Activated CD4-positive, CD25-positive, alpha-beta regulatory T cell treated with anti-CD3 and anti-CD28 coated beads, Interleukin-2, amount 50 U/mL, for 72 hours (primary cell): Measurements from ENCODE around the gene DDTL.
"Not testable (repeated sequence)": the region's sequence is repeated elsewhere in the genome, so short reads cannot be mapped to it uniquely, and the experiment has no call there.

Experiments
- DNase-seq: peaks from one replicate; pipeline ENCODE4 v3.0.0; 2021

The DDTL gene

DNA sequence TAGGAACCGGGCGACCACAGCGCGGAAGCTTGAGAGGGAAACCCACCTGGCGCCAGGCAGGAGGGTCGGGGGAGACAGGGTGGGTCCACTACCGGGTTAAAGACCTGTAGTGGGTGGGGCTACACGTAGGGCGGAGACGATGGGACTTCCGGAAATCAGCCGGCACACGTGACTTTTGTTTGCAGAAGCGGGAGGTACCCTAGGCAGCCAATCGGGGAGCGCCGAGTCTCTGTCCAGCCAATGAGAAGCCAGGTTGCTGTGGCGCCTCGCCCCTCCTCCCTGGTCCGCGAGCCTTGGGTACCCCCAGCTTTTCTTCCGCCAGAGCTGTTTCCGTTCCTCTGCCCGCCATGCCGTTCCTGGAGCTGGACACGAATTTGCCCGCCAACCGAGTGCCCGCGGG is at the start of gene DDTL:
TSS of gene DDTL (plus strand) at position 321 of the 400 bp plus-strand sequence. CDS start at position 348, 27 bp downstream.
- not testable (repeated sequence) for DNase-seq

DNA sequence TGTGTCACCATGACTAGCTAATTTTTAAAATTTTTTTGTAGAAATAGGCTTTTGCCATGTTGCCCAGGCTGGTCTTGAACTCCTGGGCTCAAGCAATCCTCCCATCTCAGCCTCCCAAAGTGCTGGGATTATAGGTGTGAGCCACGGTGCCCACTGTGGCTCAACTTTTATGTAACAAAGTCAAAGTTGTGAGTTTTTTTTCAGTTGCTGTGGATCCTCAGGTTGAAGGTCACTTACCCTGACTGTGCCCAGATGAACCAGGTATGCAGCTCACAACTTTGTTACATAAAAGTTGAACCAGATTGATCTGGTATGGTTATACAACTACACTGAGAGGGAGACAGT is 46.4 kb upstream of the DDTL start:
- not testable (repeated sequence) for DNase-seq

DNA sequence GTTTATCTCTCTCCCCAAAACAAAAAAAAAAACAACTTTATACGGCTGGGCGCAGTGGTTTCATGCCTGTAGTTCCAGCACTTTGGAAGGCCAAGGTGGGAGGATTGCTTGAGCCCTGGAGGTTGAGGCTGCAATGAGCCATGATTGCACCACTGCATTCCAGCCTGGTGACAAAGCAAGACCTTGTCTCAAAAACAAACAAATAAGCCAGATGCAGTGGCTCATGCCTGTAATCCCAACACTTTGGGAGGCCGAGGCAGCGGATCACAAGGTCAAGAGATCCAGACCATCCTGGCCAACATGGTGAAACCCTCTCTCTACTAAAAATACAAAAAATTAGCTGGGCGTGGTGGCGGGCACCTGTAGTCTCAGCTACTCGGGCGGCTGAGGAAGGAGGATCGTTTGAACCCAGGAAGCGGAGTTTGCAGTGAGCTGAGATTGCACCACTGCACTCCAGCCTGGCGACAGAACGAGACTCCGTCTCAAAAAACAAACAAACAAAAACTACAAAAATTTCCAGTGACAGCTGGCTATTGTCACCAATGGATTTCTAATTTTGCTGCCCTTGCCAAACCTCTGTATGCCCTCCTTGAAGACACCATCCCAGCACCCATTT is 45.0 kb upstream of the DDTL start:
- DNase-seq, result not testable (repeated sequence)

DNA sequence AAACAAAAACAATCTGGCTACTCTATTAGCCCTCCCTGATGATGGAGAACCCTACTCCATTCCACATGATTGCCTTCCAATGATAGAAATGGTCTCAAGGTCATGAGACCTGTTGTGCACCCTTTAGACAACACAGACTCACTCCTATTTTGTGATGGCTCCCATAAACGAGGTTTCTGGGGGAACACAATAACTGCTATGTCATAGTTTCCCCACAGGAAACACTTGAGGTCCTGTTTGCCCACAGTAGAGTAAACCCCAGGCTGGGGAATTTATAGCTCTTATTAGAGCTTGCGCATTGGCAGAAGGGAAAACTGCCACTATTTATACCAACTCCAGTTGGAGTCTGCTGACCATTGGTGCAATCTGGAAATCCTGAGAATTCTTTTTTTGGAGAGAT is 43.8 kb upstream of the DDTL start:
- DNase-seq, result no peak

DNA sequence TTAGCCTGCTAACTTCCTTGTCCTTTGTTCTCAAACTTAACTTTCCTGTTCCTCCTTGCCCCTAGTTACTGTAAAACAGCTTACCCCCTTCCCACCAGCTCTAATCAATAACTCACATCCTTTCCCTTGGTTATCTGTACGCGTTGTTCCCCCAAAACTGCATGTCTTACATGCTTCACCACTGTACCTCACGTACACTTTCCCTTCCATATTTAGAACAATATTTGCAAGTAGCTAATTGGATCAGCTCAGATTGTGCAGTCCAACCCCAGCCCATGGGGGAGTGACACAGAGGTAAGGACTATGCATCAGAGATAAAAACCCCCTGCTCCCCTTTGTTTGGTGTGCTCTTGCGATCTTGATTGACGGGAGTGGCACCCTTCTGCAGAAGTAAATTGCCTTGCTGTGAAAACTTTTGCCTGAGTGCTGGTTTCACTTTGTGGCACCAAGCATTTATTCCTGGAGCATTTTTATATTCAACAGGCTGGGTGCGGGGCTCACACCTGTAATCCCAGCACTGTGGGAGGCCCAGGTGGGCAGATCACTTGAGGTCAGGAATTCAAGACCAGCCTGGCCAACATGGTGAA is 41.6 kb upstream of the DDTL start:
- DNase-seq, result no peak

DNA sequence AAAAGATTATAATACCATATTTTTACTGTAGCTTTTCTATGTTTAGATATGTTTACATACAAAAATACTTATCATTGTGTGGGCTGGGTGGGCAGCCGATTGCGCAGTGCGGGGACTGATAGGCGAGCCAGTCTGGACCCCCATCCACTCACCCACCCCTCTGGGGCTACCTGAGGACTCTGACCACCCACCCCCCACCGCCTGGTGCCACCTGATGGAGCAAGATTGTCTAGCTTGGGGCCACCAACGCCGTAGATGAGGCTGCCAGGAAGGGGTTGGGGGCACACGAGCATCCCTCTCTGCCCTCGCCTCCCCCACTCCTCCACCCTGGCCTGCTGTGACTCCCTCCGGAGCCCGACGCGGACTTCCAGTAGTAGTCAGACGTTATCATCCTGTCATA is 40.1 kb upstream of the DDTL start:
- no peak for DNase-seq

DNA sequence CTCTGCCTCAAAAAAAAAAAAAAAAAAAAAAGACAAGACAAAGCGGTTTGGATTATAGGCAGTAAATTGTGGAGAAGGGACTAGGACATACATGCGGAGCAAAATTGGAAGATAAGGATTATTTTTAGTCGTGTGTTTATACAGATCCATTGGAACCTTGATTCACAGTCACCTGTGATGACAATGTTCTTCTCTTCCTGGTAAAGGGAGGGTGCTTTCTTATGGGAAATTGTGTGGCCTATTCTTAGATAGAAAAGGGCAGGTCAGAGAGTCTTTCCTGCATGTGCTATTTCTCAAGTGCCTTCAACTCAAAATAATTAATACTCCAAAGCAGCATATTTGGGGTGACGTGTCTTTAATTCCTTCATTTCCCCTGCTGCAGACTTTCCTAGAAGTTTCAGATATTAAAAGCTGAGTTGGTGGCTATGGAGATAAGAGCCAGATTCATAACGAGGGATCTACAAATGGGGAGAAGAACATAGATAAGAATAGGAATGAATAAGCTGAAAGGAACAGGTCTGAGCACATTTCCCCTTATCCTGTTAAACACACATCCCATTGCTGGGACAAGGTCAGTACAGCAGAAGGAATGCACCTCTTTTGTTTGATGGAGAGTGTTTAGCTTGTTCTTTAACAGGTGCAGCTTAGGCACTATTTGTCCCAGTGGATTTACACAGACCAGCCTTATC is 28.2 kb upstream of the DDTL start:
- no peak for DNase-seq

DNA sequence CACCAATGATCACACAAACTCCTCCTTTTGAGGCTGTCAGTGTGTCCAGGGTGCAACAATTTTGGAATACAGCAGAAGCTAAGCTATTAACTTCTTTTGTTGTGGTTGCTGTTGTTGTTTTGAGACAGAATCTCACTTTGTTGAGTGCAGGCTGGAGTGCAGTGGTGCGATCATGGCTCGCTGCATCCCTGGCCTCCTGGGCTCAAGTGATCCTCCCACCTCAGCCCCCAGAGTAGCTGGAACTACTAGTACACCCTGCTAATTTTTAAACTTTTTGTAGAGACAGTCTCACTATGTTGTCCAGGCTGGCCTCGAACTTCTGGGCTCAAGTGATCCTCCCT is 27.7 kb upstream of the DDTL start:
- no peak for DNase-seq

DNA sequence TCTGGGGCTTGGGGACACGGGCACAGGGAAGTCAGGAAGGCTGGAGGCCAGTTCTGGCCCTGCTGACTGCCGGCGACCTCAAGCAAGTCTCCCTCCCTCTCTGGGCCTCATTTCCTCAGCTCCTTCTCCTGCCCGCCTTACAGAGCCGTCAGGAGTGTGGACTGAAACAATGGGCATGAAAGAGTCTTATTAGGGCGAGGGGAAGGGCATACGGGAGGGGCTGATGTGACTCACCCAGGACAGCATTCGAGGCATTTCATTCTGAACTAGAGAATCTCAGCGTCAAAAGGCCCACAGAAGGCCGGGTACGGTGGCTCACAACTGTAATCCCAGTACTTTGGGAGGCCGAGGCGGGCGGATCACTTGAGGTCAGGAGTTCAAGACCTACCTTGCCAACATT is 26.5 kb upstream of the DDTL start:
- not testable (repeated sequence) for DNase-seq

DNA sequence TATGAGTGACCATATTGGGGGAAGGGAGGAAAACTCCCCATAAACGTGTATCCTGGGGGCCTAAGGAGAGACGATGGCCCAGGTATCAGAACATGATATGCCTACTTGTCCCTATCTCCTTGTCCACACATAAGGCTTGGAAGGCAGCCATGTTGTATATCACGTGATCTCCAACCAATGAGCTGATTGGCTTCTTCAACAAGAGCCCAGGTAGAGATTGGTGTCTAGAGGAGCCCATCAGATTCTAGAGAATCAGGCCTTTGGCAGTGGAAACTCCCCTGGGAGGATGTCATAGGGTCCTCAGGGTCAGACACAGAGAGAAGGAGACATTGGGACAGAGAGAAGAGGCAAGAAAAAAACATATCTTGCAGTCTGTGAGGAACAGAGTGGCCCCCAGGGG is 19.3 kb upstream of the DDTL start:
- DNase-seq, result not testable (repeated sequence)

DNA sequence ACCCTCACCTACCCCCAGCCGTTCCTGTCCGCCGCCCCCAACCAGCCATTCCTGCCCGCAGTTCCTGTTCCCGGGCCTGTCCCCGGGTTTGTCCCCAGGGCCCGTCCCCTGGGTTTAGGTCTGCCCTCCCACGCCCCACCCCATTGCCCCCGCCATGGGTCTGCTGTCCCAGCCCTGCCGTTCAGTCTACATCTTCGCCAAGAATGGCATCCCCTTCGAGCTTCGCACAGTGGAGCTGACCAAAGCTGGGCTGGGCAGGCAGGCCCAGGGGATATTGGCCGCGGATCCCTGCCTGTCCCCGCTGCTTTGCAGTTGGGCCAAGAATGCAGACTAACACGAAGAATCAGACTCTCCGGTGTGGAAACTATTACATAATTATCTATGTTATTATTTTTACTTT is 16.9 kb upstream of the DDTL start:
- not testable (repeated sequence) for DNase-seq

DNA sequence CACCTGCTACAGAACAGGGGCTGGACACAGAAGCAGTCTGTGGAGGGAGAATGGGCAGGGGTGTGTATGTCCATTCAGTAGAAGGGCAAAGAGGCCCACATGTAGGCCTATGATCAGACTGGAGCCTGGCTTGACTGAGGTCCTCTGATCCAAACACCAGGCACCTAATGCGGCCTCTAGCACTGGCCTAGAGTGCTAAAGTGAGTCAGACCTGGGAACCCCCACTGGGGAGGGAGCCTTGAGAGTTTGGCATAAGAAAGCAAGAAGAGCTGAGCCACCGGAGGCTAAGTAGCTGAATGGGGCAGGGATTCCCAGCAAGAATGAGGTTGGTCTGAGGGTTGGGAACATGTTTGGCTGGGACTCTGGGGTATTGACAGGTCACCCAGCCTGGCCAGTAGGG is 15.3 kb upstream of the DDTL start:
- not testable (repeated sequence) for DNase-seq

DNA sequence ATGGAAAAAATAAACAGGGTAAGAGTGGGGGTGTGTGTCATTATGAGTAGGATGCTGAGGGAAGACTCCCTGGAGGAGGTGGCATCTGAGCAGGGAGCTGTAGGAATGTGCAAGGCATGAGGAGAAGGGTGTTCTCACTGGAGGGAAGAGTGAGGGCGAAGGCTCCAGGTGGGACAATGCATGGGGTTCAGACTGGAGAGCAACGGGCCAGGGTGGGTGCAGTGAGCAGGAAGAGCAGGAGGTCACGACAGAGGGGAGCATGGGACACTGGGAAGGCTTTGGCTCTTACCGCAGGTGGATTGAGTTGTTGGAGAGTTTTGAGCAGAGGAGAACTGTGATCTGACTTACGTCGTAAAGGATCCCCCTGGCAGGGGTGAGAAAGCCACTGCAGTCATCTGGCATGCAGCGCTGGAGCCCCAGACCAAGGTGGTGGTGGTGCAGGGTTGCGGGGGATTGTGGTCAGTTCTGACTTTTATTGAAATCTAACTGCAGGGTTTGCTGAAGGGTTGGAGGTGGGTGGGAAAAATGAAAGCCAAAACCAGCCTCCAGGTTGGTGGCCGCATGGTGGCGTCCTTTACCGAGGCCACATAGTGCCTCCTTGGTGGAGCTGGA is 13.8 kb upstream of the DDTL start:
- DNase-seq, result not testable (repeated sequence)

DNA sequence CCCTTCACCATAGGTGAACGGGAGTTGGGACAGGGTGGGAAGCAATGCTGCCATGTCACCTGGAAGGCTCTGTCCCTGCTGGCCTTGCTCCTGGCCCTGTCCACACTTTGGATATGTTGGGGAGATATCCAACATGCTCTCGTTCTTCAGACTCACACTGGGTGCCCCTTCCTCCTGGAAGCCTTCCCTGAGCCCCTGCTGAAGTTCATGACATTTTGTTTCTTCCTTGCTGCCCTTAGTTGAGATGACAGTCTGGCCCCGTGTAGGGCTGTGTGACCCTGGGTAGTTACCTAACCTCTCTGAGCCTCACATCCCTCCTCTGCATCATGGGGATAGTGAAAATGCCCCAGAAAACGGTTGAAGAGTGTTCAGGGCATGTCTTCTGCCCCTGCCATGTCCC is 13.2 kb upstream of the DDTL start:
- DNase-seq, result not testable (repeated sequence)

DNA sequence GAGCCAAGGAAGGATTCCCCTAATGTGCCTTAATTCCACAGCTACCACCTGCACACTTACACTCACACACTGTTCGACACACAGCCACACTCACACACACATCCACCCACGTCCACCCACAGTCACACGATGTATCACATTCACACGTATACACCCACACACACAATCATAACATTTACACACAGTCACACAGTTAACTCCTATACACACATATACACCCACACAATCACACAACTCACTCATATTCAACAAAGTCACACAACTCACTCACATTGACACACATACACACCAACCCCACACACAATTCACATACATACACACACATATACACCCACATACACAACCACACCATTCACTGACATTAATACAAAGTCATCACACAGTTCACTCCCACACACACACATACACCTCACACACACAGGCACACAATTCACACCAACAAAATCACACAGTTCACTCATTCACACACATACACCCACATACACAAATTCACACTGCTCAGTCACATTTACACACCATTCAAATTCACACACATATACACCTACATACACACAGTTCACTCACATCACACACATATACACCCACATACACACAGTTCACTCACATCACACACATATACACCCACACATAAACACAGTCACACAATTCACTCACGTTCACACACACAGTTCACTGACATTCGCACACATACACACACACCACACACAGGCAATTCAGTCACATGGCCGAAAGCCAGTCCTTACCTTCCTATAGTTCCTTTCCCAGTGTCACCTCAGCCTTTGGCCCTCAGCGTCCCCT is 12.3 kb upstream of the DDTL start:
- DNase-seq, result not testable (repeated sequence)

DNA sequence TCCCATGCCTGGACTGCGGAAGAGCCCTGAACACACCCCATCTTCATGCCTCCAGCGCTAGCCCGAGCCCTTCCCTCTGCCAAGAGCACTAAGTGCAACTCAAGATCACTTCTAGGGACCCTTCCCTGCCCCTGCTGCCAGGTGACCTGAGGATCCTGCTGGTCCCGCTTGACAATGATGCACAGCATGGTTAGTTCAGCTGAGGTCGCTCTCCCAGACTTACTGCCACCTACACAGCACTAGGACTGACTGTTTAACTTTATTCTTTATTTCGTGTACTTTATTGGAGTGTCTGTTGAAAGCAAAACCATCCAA is 11.7 kb upstream of the DDTL start:
- DNase-seq, result not testable (repeated sequence)

DNA sequence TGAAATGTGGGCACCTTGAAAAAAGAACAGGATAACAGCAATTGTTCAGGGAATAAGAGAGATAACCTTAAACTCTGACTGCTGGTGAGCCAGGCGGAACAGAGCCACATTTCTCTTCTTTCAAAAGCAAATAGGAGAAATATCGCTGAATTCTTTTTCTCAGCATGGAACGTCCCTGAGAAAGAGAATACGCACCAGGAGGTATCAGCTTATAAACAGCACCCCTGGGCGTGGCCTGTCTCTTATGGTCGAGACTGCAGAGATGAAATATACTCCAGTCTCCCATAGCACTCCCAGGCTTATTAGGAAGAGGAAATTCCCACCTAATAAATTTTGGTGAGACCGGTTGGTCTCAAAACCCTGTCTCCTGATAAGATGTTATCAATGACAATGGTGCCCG is 10.8 kb upstream of the DDTL start:
- DNase-seq, result not testable (repeated sequence)

DNA sequence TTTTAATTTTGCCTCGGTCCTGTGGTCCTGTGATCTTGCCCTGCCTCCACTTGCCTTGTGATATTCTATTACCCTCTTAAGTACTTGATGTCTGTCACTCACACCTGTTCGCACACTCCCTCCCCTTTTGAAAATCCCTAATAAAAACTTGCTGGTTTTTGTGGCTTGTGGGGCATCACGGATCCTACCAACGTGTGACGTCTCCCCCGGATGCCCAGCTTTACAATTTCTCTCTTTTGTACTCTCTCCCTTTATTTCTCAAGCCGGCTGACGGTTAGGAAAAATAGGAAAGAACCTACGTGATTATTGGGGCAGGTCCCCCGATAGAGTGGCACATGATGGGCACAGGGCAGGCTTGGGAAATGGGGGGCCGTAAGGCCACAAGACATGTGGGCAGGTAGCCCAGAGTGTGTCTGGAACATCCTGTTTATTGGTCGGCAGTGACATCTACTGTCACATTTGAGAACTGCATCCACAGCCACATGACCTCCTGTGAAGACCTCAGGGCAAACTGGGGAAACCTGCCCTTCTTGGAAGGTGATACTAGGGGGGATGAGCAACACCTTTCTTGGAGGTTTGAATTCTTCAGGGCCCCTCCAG is 10.3 kb upstream of the DDTL start:
- peak; percentile 75 for DNase-seq

DNA sequence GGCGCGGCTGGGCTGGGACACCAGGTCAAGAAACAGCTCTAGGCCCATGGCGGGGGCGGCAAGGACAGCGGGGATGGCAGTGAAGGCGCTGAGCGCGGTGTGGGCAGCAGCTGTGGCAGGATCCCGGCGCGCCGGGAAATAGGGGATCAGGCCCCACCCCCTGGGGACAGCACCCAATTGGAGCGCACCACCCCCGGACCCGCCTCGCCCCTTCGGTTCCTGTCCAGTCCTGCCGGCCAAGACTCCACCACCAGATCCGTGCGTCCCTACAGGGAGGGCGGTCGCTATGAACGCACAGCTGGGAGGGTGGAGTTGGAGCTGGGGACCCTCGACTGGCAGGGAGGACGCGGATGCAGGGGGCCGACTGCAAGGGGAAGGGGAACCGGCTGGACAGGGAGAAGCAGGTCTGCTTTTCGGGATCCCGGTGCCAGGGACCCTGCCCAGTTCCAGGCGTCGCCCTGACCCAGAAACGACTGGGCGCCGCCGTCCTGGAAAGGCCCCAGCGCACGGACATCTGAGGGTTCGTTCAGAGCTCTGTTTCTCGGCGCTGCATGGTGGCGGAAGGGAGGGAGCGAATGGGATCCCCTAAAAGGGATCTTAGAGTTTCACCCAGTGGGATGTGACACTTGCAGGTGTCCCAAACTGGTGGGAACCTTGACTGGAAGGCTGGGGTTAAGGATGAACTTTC is 5.5 kb upstream of the DDTL start, which contains the start of gene GSTT2B:
TSS of gene GSTT2B (minus strand) at position 112 of the 688 bp plus-strand sequence. CDS start at position 48, 64 bp downstream.
- DNase-seq, result not testable (repeated sequence)

DNA sequence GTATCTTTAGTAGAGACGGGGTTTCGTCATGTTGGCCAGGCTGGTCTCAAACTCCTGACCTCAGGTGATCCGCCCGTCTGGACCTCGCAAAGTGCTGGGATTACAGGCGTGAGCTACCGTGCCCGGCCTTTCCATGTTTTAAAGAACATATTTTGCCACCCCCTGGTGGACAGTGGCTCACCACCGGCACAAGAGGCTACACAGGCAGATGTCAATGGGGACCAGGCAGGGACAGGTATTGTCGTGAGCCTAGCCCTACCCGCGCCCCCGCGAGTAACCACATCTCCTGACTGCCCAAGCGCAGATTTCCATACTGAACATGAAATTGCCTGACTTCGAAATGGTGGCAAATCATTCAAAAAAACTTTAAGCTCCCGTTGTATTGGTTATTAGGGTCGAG is 594 bp upstream of the DDTL start:
- not testable (repeated sequence) for DNase-seq

DNA sequence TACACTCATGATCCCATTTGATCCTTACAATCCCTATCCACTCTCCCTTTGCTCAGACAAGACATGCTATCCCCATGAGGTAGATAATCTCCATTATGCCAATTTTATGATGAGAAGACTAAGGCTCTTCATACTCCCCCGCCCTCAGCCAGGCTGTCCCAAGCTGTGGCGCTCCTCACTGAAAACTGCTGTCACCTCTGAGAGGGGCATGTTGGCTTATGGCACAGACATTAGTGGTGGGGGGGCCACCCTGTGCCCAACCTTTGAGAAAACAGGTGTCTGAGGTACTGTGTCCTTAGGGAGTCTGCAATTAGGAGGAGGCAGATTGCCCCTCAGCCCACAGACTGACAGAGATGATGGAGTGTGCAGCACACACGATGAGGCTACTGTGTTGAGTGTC is 2.4 kb downstream of the DDTL start:
- DNase-seq, result no peak

DNA sequence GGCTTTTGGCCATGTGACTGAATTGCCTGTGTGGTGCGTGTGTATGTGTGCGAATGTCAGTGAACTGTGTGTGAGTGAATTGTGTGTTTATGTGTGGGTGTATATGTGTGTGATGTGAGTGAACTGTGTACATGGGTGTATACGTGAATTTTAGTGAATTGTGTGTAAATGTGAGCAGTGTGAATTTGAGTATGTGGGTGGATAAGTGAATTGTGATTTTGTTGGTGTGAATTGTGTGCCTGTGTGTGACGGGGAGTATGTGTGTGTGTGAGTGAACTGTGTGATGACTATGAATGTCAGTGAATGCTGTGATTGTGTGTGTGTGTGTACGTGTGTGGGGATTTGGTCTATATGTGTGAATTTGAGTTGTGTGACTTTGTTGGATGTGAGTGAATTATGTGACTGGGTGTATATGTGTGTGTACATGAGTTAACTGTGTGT is 3.5 kb downstream of the DDTL start:
- DNase-seq, result no peak
